Measurements from ENCODE around the gene MYT1.

GRCh38 chr20:64193058-64193457 is 28.8 kb downstream of the MYT1 start:
- TF ChIP-seq GTF2F1 (IDR thresholded peaks at IDR 0.05; ENCODE audit: borderline replicate concordance, low read depth, low read length) (no peak), POLR2AphosphoS5 (IDR thresholded peaks at IDR 0.05; ENCODE audit: low read depth, low read length) (no peak), ATF2 (IDR thresholded peaks at IDR 0.05; ENCODE audit: low read length) (no peak)

All from H1 (cell line).